GM12872 (cell line): Measurements from ENCODE around the gene CYP27B1.

Source experiments
- TF ChIP-seq, protein P1 (sequence below): IDR thresholded peaks from 3 replicates; pipeline ENCODE4 v1.5.1; 2011; ENCODE audit warnings: low read depth, mild to moderate bottlenecking, low read length, moderate library complexity; ENCODE audit not compliant: insufficient read depth

The CYP27B1 gene

DNA sequence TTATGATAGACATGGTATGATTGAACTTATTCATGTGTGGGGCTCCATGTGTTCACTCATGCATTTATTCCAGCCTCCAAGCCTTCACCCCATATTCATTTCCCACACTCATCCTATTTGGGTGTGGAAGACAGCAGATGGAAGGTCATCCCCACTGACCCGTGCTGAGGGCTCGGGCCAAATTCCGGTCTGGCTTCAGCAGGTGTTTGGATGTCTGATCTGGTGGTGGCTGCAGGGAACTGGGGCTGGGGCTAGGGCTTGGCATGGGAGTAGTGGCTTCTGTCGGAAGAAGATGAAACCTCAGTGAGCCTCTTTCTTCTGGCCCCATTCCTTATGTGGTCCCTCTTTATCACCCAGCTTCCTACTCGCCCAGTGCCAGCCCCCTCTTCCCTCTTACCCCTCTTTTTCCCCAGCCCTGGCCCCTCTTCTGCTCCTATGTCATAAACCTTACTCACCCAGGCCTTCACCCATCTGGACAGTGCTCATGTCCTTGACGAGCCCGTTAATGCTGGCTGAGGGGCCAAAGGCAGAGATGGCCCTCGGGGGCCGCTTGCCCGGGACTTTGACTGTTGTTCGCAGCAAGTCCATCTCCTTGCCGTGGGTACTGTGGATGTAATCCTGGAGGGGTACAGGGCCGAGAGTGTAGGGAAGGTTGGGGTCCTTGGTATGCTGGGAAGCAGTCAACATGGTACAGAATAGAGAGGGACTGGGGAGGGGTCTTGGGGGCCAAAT is 36.4 kb downstream of the CYP27B1 start:
- TF ChIP-seq, protein P1, sequence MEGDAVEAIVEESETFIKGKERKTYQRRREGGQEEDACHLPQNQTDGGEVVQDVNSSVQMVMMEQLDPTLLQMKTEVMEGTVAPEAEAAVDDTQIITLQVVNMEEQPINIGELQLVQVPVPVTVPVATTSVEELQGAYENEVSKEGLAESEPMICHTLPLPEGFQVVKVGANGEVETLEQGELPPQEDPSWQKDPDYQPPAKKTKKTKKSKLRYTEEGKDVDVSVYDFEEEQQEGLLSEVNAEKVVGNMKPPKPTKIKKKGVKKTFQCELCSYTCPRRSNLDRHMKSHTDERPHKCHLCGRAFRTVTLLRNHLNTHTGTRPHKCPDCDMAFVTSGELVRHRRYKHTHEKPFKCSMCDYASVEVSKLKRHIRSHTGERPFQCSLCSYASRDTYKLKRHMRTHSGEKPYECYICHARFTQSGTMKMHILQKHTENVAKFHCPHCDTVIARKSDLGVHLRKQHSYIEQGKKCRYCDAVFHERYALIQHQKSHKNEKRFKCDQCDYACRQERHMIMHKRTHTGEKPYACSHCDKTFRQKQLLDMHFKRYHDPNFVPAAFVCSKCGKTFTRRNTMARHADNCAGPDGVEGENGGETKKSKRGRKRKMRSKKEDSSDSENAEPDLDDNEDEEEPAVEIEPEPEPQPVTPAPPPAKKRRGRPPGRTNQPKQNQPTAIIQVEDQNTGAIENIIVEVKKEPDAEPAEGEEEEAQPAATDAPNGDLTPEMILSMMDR: no peak

DNA sequence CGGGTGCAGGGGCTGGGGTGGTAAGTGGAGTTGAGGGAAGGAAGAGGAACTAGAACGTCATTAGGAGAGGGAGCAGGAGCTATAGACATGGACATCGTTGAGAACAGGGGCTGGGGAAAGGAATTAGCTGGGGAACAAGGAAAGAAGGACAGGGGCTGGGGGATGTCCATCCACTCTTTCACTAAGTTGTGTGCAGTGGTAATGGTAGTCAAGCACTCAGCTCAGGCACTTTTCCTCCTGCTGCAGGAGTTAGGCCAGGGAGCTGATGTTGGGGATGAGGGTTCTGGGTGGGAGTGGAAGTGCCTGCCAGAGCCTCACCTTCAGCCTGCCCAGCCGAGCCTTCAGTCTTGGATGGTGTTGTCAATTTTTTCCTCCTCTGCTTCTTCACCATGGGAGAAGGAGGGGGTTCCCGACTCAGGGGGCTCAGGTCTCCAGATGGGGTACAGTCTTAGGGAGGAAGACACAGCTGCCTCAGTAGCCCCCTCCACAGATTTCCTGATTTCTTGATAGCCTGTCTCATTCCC is 37.5 kb downstream of the CYP27B1 start:
- TF ChIP-seq, protein P1: no peak

- TF ChIP-seq, protein P1: no peak
Observed at GRCh38 chr12:57727758-57728395, 39.0 kb downstream of the CYP27B1 start.

- TF ChIP-seq, protein P1: no peak
Observed at GRCh38 chr12:57726884-57727757, 39.8 kb downstream of the CYP27B1 start.

DNA sequence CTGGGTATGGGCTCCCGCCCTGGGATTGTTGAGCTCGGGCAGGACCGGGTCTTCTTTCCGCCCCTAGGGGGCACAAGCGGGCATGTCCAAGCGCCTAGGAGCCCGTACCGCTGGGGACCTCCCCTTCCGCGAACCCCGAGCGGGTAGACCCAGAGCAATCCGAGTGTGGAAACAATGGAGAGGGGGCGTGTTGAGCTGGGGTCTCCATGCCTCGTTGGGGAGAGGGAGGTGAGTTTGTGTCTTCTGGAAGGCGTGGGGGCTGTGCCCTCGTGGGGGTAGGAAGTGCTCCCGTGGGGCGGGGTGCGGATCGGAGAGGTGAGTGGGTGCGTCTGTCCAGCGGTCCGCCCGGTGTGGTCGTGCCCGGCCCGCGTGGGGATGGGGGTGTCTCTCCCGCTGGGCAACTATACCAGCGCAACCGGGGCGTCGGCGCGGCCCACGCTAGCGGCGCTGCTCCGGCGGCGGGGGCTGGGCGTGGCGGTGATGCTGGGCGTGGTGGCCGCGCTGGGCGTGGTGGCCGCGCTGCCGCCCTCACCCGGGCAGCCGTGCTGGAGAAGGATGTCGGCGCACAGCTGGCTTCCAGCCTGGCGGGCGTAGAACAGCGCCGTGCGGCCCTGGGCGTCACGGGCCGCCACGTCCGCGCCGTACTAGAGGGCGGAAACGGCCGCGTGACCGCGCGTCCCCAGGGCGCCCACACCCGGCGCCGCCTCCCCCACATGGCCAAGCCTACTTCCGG is 40.6 kb downstream of the CYP27B1 start:
- TF ChIP-seq, protein P1: peak; percentile 31; the same call in 2 of the 3 replicates

- TF ChIP-seq, protein P1: no peak
Observed at GRCh38 chr12:57725851-57726150, 41.1 kb downstream of the CYP27B1 start.
